ENCODE results near the gene PRDM16. TPM values are rescaled to one million over a fixed set of nuclear protein-coding genes. Genes with fewer than 3 reads are reported as not detected.

The PRDM16 gene
- total RNA-seq, 1 experiment from 2014 or later: 0.17 TPM

DNA sequence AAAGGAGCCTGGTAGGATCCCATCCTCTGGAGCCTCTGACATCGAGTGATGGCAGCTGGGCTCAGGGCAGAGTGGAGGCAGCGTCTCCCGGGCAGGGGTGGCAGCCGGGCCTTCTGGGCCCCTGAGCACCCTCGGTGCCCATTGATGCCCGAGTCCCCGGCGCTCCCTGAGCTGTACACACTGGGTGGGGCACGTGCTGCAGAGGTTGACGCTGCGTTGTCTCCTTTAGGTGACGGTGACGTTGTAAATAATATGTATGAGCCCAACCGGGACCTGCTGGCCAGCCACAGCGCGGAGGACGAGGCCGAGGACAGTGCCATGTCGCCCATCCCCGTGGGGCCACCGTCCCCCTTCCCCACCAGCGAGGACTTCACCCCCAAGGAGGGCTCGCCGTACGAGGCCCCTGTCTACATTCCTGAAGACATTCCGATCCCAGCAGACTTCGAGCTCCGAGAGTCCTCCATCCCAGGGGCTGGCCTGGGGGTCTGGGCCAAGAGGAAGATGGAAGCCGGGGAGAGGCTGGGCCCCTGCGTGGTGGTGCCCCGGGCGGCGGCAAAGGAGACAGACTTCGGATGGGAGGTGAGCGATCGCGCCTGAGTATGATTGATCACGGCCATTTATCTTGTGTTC is 117.0 kb downstream of the PRDM16 start:
- Histone ChIP-seq H3K79me1 (ENCODE audit: insufficient read depth, low read depth, low read length, poor library complexity, severe bottlenecking) (no peaks in the 10 kb centered on the region), H2BK5ac (ENCODE audit: insufficient read length, low read length) (no peak overlapping the region), H3K56ac (ENCODE audit: insufficient read length, low read depth, low read length) (no peak overlapping the region), H4K91ac (ENCODE audit: insufficient read length, low read depth, low read length) (no peak overlapping the region), H3K4me2 (ENCODE audit: insufficient read depth, insufficient read length, low read length) (no peak overlapping the region), H2BK120ac (ENCODE audit: low read depth, low read length, poor library complexity, severe bottlenecking) (no peak overlapping the region), H4K20me1 (ENCODE audit: control insufficient read depth, insufficient read depth, insufficient read length) (no peaks in the 10 kb centered on the region), H3K4me1 (ENCODE audit: insufficient read depth, low read length) (no peaks in the 10 kb centered on the region), H4K5ac (ENCODE audit: insufficient read length, low read depth, low read length) (no peak overlapping the region), H3K23ac (ENCODE audit: insufficient read length, low read depth, low read length) (no peak overlapping the region), H2AFZ (ENCODE audit: low read length) (no peak overlapping the region), H4K8ac (replicated peaks; ENCODE audit: insufficient read length, low read depth, low read length) (no peak overlapping the region), H3K9me3 (ENCODE audit: control insufficient read depth, low read depth, low read length) (peaks cover 4% of the 10 kb centered on the region), H3K27ac (ENCODE audit: insufficient read length, low read depth, low read length) (no peak overlapping the region), H3K14ac (ENCODE audit: insufficient read depth, low read length) (no peak overlapping the region), H3K79me2 (ENCODE audit: insufficient read depth, low read length) (no peaks in the 10 kb centered on the region), H2BK12ac (ENCODE audit: insufficient read length, low read depth, low read length) (no peak overlapping the region), H3T11ph (ENCODE audit: low read length) (no peak overlapping the region), H3K27me3 (ENCODE audit: insufficient read depth, low read length) (no peaks in the 10 kb centered on the region), H2AK5ac (ENCODE audit: insufficient read length, low read length) (no peak overlapping the region), H3K18ac (ENCODE audit: insufficient read length, low read depth, low read length) (no peak overlapping the region), H3K4ac (ENCODE audit: low read depth, low read length) (no peak overlapping the region), H2BK15ac (ENCODE audit: low read depth, low read length) (no peak overlapping the region), H3K9ac (ENCODE audit: extremely low read depth, insufficient read length, low read length) (no peak overlapping the region), H2BK20ac (ENCODE audit: low read depth, low read length, poor library complexity, severe bottlenecking) (no peak overlapping the region), H3K23me2 (ENCODE audit: insufficient read length, low read depth, low read length, poor library complexity, severe bottlenecking) (peaks cover 4% of the 10 kb centered on the region)
- no peak overlapping the region for H3K4me3 Mint-ChIP-seq
- H3K36me3 Mint-ChIP-seq (ENCODE audit: insufficient read depth in 1 of 3, low read depth in 3 of 3): no peaks in the 10 kb centered on the region
- no peak overlapping the region for H3K27ac Mint-ChIP-seq
- peaks cover 3% of the 10 kb centered on the region for H3K27me3 Mint-ChIP-seq (ENCODE audit: low read depth)
- WGBS (ENCODE audit: extremely low coverage, insufficient read length, low lambda C conversion rate): no CpG with 5 or more reads among the region's 38 CpGs
- DNase-seq: no peak
- no peaks in the 10 kb centered on the region for H3K9me3 Mint-ChIP-seq
- H3K4me1 Mint-ChIP-seq: peaks cover 12 to 26% of the 10 kb centered on the region in 2 experiments; a peak in 3 of 4 replicates
- TF ChIP-seq, protein P1, sequence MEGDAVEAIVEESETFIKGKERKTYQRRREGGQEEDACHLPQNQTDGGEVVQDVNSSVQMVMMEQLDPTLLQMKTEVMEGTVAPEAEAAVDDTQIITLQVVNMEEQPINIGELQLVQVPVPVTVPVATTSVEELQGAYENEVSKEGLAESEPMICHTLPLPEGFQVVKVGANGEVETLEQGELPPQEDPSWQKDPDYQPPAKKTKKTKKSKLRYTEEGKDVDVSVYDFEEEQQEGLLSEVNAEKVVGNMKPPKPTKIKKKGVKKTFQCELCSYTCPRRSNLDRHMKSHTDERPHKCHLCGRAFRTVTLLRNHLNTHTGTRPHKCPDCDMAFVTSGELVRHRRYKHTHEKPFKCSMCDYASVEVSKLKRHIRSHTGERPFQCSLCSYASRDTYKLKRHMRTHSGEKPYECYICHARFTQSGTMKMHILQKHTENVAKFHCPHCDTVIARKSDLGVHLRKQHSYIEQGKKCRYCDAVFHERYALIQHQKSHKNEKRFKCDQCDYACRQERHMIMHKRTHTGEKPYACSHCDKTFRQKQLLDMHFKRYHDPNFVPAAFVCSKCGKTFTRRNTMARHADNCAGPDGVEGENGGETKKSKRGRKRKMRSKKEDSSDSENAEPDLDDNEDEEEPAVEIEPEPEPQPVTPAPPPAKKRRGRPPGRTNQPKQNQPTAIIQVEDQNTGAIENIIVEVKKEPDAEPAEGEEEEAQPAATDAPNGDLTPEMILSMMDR (conservative IDR thresholded peaks at IDR 0.05): no peak

Data from H9 (cell line).